Activated B cell treated with CpG ODN at 0.5 μM for 24 hours (primary cell): ENCODE measurements around the gene HAND1. TPM values are rescaled to one million over a fixed set of nuclear protein-coding genes. Genes with fewer than 3 reads are reported as not detected.

ENCODE experiments used
- ATAC-seq: fragments of 200-7000 bp; cut with Tn5 transposase; one replicate; pipeline ENCODE4 v1.10.0; 2021; ENCODE audit warnings: low read depth, mild to moderate bottlenecking, moderate library complexity
- CTCF ChIA-PET: fragments of 350-600 bp; sonication (Branson Sonifier 250); formaldehyde crosslinking; loops from one replicate; lab custom pipeline; 2021; ENCODE audit warnings: antibody characterized with exemption; lab: Charles Lee
- POLR2A ChIA-PET: fragments of 350-600 bp; sonication (Branson Sonifier 250); formaldehyde crosslinking; loops from one replicate; lab custom pipeline; 2021; ENCODE audit warnings: antibody characterized with exemption; lab: Charles Lee
- DNase-seq: peaks from one replicate; pipeline ENCODE4 v3.0.0; 2022
- H3K27ac Mint-ChIP-seq: one replicate; pipeline ENCODE4 v1.8.0; 2020; ENCODE audit warnings: mixed read lengths
- H3K27me3 Mint-ChIP-seq: one replicate; pipeline ENCODE4 v1.8.0; 2021; ENCODE audit warnings: mixed read lengths
- H3K36me3 Mint-ChIP-seq: one replicate; pipeline ENCODE4 v1.8.0; 2021; ENCODE audit warnings: low read depth, mixed read lengths
- H3K4me1 Mint-ChIP-seq: one replicate; pipeline ENCODE4 v1.8.0; 2021; ENCODE audit warnings: mixed read lengths
- H3K4me3 Mint-ChIP-seq: one replicate; pipeline ENCODE4 v1.8.0; 2020; ENCODE audit warnings: mild to moderate bottlenecking, mixed read lengths
- H3K9me3 Mint-ChIP-seq: one replicate; pipeline ENCODE4 v1.8.0; 2020; ENCODE audit warnings: mixed read lengths
- CTCF ChIP-seq: fragments of 200-600 bp; IDR thresholded peaks from one replicate; pipeline ENCODE4 v1.8.0; 2022; ENCODE audit warnings: antibody characterized with exemption, mild to moderate bottlenecking
- intact Hi-C: fragments of 100-400 bp; cut with micrococcal nuclease; formaldehyde crosslinking; loops from one replicate; pipeline ENCODE4 v1.15.1; 2024
- total RNA-seq: library from RNA; stranded (reverse); gene quantifications from 2 replicates; pipeline ENCODE4 v1.2.3, GENCODE V29; 2022

HAND1 gene
- total RNA-seq, 1 donor from 2014 or later = not detected

- Mint-ChIP-seq H3K36me3 (no peaks in the 10 kb centered on the region), H3K4me3 (no peak overlapping the region), H3K27ac (no peak overlapping the region), H3K9me3 (no peaks in the 10 kb centered on the region), H3K4me1 (peaks cover 8% of the 10 kb centered on the region), H3K27me3 (peaks cover 8% of the 10 kb centered on the region)
- ChIA-PET CTCF (interaction anchor here (0.5 kb wide), 1 partner anchor 30 kb away, joined by 3 read pairs; no protein-coding TSS in a partner anchor), POLR2A (no interaction called here)
- DNase-seq (no peak), ATAC-seq (no peak)
- intact Hi-C loops = no loop called here
- no peak for TF ChIP-seq CTCF
Measured at GRCh38 chr5:154501566-154501965, 23.5 kb upstream of the HAND1 start.

- peaks cover 21% of the 10 kb centered on the region for H3K27me3 Mint-ChIP-seq
- intact Hi-C loops = no loop called here
- POLR2A ChIA-PET = no interaction called here
- H3K4me1 Mint-ChIP-seq = peaks cover 8% of the 10 kb centered on the region
- H3K27ac Mint-ChIP-seq = no peak overlapping the region
- no peak overlapping the region for H3K4me3 Mint-ChIP-seq
- TF ChIP-seq CTCF = no peak
- H3K9me3 Mint-ChIP-seq = no peaks in the 10 kb centered on the region
- ATAC-seq (no peak), DNase-seq (no peak)
- CTCF ChIA-PET = no interaction called here
- H3K36me3 Mint-ChIP-seq = no peaks in the 10 kb centered on the region
Measured at GRCh38 chr5:154498994-154499393, 21.0 kb upstream of the HAND1 start.

GRCh38 chr5:154498591-154498990 lies 20.6 kb upstream of the HAND1 start:
- ChIA-PET POLR2A (no interaction called here), CTCF (no interaction called here)
- Mint-ChIP-seq H3K27me3 (peaks cover 26% of the 10 kb centered on the region), H3K4me3 (no peak overlapping the region), H3K4me1 (peaks cover 5% of the 10 kb centered on the region), H3K27ac (no peak overlapping the region), H3K9me3 (no peaks in the 10 kb centered on the region), H3K36me3 (no peaks in the 10 kb centered on the region)
- no peak for ATAC-seq
- DNase-seq = no peak
- TF ChIP-seq CTCF = no peak
- intact Hi-C loops = no loop called here

GRCh38 chr5:154494036-154494435 lies 16.0 kb upstream of the HAND1 start:
- ATAC-seq = no peak
- Mint-ChIP-seq H3K9me3 (no peaks in the 10 kb centered on the region), H3K4me3 (no peak overlapping the region), H3K27ac (no peak overlapping the region), H3K27me3 (peaks cover 47% of the 10 kb centered on the region), H3K36me3 (no peaks in the 10 kb centered on the region), H3K4me1 (no peaks in the 10 kb centered on the region)
- ChIA-PET POLR2A (no interaction called here), CTCF (no interaction called here)
- no peak for DNase-seq
- TF ChIP-seq CTCF = no peak
- intact Hi-C loops = no loop called here

- H3K27me3 Mint-ChIP-seq = peaks cover 51% of the 10 kb centered on the region
- no peak for TF ChIP-seq CTCF
- DNase-seq = no peak
Measured at GRCh38 chr5:154493274-154493673, 15.2 kb upstream of the HAND1 start.

More at GRCh38 chr5:154493274-154493673, 15.2 kb upstream of the HAND1 start:
- ChIA-PET CTCF (interaction anchor here (1.5 kb wide), 1 partner anchor 25 kb away, joined by 3 read pairs; no protein-coding TSS in a partner anchor), POLR2A (no interaction called here)
- intact Hi-C loops = no loop called here
- Mint-ChIP-seq H3K27ac (no peak overlapping the region), H3K4me1 (no peaks in the 10 kb centered on the region), H3K9me3 (no peaks in the 10 kb centered on the region), H3K4me3 (no peak overlapping the region), H3K36me3 (no peaks in the 10 kb centered on the region)
- no peak for ATAC-seq
